GM21390 (cell line): Measurements from ENCODE around the gene FASTK.

ENCODE experiments used
- ATAC-seq: cut with Tn5 transposase; IDR thresholded peaks from one replicate; pipeline ENCODE4 v1.9.1; 2021; ENCODE audit not compliant: unreplicated experiment

Gene FASTK

DNA sequence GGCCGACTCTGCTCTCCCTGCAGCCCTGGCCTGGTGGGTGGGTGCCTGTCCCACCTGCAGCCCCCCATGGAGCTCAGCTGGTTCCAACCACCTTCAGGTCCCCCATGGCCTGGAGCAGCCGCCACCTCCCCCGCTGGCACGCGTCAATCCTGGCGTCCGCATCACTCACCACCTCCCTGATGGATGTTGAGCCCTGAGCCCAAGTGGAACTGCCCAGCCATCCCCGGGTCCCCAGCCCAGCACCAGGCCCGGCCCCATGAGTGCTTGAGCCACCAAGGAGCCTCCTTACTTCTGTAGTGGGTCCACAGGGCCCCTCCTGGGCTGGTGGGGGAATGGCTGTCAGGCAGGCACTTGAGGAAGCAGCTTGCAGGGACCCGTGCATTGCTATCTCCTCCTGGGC is 20.3 kb upstream of the FASTK start:
- no peak for ATAC-seq

DNA sequence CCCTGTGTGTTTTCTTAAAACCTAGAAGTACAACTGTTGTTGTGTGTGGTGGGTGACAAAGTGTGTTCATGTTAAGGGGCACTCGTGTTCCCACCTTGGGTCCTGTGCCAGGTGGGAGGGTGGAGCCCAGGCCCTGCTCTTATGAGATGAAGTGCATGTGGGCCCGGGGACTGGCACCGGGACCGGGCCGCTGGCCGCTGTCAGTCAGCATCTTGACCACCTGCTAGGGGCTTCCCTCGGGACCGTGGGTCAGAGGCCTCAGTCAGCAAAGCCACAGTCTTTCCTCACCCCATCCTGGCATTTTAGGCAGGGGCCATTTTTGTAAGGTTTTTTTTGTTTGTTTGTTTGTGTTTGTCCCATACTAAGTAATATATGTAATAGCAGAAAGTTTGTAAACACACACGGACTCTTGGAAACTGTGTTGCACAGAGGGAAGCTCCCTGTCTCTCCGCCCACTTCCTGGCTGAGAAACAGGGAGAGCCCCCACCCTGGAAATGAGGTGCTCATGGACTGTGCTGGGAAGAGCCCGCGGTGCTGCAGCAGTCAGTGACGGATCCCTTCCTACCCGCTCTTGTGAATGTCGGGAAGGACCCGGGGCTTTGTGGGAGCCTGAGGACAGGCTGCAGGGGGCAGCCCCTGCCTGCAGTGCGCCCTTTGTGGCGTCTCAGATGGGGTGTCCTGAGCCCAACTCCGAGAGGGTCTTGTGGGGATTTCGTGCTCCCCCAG is 19.0 kb upstream of the FASTK start:
- ATAC-seq: no peak

DNA sequence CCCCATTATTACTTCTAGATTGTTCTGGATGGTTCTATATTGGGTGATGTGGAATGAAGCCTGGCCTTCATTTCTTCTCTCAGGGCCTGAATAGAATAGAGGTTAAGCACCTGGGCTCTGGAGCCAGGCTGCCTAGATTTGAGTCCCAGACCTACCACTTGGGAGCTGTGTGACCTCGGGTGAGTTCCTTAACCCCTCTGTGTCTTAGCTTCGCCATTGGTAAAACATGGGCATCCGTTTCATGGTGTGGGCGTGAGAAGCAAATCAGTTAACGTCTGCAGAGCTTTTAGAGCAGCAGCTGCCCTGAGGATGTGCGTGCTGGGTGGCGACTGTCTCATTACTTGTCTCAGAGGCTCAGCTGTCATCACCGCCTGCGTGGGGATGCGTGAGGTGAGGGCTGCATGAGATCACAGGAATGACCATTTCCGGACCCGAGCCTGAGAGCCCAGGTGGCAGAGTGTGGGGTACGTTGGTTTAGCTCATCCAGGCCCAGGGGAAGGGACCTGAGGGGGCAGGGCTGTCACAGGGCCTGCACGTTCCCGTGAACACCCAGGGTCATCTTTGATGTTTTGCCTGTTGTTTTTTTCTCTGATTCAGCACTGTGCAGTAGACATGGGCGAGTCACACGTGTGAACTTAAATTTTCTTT is 15.3 kb upstream of the FASTK start:
- no peak for ATAC-seq

DNA sequence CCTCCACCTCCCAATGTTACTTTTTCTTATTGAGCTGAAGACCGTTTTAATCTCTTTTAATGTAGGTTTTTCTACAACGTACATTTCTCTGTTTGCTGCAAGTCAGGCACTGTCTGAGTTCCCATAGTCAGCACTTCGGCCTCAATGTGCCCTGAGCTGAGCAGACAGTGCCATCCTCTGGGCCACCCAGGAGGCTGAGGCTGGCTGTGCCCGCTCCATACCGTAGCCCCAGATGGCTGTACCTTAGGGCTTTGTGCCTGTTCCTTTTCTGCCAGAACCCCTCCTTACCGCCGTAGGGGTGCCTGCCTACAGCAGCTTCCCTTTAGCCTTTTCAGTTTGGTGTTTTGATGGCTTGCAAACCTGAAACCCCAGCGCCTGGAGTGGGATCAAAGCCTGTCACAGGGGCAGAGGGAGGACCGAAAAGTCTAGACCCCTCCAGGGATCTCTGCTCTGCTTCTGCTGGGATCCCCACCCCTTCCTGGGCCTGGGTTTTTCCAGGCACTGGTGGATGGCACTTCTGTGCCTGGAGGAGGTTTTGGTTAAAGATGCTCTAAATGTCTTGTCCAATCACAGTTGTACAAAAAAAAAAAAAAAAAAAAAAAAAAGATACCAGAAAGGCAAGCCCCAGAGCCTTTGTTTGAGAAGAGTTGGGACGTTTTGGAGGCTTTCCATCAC is 14.7 kb upstream of the FASTK start:
- no peak for ATAC-seq

DNA sequence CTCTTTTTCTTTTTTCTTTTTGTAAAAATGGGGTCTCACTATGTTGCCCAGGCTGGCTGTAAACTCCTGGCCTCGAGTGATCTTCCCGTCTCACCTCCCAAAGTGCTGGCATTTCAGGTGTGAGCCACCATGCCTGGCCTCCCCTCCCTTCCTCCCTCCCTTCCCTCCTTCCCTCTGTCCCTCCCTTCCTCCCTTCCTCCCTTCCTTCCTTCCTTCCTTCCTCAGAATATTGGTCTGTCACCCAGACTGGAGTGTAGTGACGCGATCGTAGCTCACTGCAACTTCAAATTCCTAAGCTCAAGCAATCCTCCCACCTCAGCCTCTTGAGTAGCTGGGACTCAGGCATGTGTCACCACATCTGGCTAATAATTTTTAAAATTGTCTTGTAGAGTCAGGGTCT is 14.1 kb upstream of the FASTK start:
- no peak for ATAC-seq

DNA sequence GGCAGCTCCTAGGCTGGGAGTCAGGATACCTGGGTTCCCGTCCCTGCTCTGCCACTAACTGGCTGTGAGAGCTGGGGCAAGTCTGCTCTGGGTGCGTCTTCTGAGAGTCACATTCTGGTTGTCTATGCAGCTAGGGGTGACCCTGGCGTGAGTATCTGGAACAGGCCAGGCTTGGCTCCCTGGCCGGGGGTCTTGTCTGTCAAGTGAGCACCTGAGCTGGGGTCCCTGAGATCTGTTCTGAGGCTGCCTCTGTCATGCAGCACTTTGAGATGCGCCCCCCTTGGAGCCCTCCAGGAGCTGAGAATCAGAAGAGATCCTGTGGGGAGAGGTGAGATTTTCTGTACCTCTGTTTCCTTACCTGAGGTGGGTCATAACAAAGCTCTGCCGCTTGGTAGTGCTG is 13.1 kb upstream of the FASTK start:
- ATAC-seq: no peak

DNA sequence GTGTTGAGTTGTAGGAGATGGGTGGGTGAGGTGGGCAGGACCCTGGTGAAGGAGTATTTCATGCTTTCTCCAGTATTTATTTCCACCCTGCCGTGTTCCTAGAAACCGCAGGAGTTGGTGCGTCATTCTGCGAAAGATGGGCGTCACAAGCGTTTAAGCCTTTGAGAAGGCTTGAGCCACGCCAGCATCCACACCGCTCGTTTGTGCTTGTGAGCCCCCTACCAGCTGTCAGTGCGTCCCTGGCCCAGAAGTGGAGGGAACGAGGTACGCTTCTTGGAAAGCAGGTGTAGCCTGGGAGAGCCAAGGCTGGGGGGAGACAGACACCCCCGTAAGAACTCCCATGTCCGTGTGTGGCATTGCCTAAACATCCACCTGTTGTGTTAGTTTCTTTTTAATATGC is 11.4 kb upstream of the FASTK start:
- ATAC-seq: no peak

DNA sequence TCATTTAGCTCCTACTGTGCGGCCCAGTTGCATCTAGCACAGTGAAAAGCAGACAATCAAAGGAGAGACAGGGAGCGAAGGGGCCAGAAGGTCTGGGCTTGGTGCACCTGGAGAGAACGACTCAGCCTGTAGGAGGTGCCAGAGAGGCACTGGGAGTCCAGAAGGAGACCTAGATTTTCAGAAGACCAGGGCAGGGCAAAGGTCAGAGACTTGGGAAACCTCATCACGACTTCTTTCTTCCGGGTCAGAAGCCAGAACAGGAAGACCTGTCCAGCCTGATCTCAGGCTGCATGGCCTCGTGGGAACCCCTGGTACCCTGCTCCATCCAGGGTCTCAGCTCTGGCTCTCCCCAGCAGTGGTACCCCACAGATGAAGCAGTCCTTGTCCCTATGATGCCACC is 10.8 kb upstream of the FASTK start:
- no peak for ATAC-seq

DNA sequence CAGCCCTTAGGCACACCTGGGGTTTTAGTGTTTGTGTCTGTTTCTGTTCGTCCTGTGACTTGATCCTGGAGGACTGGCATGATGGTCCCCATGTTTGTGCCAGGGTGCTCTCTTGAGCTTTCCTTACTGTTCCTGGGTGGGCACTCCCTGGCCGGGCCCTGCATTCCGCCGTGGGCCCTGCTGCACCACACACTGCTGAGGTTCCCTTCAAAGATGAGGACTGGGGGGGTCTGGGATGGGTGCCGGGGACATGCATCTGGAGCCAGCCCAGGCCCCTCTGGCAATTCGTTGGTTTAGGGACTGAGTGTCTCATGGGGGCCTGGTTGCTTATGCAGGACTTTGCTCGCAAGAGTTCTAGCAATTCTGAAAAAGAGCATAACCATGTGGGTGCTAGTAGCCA is 10.4 kb upstream of the FASTK start:
- no peak for ATAC-seq

DNA sequence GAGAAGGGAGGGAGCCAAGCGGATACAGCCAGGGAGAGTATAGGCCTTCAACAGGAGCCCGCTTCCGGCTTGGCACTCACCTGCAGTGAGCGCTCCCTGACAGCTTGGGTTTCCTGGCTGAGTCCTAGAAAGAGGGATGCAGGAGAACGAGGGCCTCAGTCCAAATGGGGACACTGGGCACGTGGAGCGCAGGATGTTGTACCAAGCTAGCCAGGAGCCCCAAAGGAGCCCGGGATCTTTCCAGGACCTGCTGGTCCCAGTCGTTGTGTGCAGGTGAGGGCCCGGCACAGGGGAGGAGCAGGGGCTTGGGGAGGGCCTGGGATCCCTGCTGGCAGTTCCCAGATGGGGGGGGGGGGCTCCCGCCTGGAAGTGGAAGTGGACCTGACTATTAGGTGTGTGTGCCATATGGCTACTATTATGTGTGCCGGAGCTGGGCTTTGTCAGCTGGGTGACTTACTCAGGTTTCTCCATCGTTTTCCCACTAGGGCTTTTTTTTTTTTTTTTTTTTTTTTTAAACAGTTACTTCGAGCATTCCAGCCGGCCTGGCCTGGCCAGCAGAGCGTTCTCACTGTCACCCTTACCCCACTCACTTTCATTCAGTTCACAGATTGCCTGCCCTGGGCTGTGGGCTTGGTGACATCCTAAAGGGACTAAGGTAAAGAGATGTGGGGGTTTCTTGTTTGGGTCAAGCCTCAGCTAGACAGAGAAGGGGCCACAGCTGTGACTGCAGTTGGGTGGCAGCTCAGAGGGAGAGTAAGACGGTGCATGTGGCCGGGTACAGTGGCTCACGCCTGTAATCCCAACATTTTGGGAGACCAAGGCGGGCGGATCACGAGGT is 9.5 kb upstream of the FASTK start:
- no peak for ATAC-seq

DNA sequence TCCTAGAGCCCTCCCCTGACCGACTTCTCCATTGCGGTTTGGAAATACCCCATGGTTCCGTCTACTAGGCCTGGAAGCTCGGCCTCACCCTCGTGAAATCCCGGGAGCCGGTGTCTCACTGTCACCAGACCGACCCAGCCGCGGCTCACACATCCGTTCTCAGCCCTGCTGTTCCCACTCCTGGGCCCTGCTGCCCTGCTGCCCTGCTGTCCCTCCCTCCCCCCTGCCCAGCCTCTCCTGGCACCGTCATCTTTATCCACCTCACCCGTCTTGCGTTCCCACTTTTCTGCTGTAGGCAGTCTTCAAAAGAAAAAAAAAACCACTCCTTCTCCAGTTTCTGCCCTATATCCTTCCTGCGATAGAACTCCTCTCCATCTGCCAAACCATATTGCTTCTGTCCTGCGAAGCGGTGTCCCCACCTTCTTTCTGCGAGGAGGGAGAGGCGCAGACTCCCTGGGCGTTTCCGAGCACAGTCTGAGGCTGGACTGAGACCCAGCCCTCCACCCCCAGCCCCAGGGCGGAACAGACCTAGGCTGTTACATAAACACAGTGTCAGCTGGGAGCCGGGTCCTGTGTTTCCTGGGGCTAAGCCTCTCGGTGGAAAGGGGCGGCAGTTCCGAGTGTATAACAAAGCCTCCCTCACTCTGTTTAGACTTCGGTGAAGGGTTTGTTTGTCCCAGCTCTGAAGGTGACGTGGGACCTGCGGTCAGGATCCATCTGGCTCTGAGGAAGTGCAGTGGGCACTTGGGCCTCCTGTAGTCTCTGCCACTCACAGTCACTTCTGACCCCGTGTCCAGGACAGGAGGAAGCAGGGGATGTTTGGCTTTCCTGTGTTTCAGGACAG is 8.5 kb upstream of the FASTK start:
- ATAC-seq: no peak

DNA sequence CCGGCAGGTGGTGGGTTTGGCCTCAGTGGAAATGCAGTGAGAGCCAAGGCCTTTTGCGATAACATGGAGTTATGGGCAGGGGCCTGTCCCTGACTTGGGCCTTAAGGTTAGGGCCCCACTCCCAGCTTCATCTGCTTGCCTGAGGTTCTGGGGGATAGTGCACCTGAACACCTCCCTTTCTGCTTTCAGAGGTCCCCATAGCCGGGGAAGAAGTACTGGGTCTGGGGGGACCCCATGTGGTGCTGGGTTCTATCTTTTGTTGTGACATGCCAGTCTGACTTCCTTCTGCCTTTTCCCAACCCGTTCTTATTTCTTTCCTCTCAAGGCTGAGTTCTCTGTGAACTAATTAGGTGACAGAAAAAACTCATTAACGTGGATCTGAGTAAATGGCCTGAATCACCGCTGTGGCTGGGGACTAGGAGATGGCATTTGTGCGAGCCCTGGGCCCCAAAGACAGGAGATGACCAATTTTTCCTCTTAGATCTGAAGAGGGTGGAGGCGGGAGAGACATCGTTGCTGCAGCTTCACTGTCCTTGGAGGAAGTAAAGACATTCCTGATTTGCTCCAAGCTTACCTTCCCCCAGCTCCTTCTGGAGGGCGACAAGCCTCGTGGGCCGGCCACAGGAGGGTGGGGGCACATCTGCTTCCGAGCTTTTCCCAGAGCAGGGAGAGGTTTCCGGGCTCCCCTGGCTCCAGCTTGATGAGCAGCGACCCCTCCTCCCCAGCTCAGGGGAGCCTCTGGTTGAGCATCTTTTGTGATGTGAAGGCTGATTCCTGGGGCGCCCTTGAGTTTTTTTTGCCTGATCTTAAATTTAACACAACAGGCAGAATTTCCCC is 7.6 kb upstream of the FASTK start:
- ATAC-seq: no peak

DNA sequence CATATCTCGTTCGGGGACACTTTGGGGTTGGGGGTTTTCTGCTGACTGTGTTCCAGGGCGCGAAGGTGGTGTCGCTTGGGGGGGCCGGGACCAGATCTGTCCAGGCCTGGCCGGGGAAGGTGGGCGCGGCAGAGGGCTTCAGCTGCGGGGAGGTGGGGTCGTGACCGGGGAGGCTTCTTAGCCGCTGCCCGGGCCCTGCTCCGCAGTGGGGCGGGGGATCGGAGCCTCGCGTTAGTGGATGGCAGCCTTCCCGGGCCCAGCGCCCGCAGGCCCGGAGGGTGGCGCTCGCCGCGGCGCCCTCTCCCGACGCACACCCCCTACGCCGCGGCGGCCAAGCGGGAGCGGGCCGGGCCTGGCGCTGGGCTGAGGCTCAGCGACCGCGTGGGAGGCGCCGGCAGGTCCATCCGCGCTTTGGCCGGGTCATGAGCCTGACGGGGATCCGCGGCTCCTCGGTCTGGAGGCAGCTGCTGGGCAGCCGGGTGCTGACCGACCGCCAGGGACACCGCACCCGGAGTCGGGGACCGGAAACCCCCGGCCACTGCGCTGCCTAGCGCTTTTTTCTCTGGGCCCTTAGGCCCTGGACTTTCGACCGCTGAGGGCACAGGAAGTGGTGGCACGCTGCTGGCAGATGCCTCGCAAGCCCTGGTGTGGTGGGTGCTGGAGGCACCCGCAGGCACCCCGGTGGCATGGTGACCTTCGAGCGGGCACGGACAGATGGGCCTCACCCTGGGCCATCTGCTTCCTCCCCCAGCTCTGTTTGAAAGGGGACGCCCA is 6.8 kb upstream of the FASTK start:
- ATAC-seq: peak; percentile 18

DNA sequence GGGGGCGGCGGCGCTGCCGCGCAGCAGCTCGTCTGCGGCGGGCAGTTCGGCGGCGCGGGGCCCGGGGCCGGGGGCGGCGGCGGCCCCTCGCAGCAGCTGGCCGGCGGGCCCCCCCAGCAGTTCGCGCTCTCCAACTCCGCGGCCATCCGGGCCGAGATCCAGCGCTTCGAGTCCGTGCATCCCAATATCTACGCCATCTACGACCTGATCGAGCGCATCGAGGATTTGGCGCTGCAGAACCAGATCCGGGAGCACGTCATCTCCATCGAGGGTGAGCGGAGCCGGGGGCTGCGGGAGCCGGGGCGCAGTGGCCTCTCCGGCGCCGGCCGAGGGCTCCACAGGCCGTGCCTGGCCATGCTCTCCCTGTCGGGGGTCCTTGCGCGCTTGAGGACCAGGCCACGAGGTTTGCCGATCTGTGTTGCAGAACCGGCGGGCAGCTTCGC is 6.2 kb upstream of the FASTK start:
- ATAC-seq: peak; percentile 0

DNA sequence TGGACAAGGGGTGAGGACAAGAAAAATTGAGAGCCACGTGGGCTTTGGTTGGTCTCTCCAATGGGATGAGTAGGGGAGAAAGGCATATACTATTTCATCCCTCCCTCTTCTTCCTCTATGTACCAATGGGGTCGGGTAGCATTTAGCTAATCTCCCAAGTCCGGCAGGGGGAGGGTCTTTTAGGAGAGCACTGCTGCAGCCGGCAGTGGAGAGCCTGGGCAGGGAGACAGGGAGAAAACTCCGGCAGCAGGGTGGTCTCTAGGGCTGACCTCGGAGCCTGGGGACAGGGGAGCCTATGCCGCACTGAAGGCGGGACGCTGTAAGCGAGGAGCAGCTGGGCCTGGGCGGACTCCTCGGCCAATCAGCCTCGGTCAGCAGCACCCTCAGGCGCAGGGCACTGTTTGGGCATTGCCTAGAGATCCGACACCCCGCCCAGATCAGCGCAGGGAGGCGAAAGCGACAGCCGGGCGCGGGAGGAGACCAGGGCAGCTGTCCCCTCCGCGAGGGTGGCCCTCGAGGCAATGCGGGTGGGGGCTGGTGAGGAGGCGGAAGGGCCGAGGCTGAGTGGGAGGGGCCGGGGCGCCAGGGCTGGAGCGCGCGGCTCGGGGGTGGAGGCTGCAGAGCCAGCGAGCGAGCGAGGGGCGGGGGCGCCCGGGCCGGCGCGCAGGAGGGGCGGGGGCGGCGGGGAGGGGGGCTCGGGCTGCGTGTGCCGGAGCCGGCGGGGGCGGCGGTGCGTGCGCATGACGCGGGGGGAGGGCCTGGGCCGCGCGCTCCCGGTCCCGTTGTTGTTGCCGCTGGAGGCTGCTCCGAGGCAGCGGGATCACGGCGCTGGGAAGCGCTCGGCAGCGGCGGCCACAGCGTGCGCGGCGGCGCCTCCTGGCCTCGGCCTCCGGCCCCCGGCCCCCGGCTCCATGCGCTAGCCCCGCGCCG is 5.3 kb upstream of the FASTK start, which contains the start of gene AGAP3:
Gene AGAP3 (plus strand): TSS at position 785 of the 930 bp plus-strand sequence. CDS start 267 bp downstream, outside the sequence.
- peak; percentile 39 for ATAC-seq

DNA sequence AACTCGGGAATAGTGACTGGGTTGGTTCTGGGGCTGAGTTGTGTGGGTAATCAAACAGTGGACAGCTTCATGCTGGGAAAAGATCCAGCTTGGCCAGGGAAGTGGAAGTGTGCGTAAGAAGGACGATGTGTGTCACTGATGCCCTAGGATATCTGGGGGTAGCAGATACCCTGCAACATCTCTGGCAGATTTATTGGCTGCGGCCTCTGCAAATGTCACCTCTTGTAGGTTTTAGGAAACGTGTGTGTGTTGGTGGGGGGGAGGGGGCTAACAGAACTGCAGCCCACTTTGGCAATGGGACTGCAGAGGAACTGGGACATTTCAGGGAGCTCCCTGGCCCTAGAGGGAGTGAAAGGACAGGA is 4.7 kb upstream of the FASTK start:
- no peak for ATAC-seq

DNA sequence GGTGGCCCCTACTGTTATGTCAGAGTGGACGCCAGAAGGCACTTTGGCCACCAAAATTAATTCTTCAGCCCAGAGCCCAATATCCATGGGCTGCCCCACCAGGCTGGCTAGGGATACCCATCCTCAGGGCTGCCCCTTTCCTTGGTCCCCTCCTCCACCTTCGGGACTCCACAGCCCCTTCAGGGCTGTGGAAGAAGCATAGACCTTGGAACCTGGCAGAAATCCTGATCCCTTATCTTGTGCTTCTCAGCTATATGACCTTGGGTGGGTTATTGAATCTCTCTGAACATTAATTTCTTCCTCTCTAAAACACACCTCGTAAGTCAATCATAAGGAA is 3.2 kb upstream of the FASTK start:
- no peak for ATAC-seq
